Osteoblast (primary cell): ENCODE results near the gene ALDH3B1. TPM values are rescaled to one million over a fixed set of nuclear protein-coding genes. Genes with fewer than 3 reads are reported as not detected.

Experiments used
- DNase-seq: peaks from one replicate; pipeline ENCODE4 v3.0.0; 2011; ENCODE audit warnings: low spot score, mixed read lengths; ENCODE audit not compliant: insufficient read length; ENCODE audit errors: missing footprints
- H2AFZ ChIP-seq: 2 replicates; pipeline ENCODE4 v1.6.0; 2011; ENCODE audit warnings: mild to moderate bottlenecking, low read length
- H3K27ac ChIP-seq: 2 replicates; pipeline ENCODE4 v1.5.1; 2011; ENCODE audit warnings: mild to moderate bottlenecking, low read depth, low read length, moderate library complexity
- H3K27me3 ChIP-seq: 2 replicates; pipeline ENCODE4 v1.6.0; 2012; ENCODE audit warnings: mild to moderate bottlenecking, control low read depth, inconsistent platforms, low read length, moderate library complexity; ENCODE audit not compliant: insufficient read depth
- H3K36me3 ChIP-seq: 2 replicates; pipeline ENCODE4 v1.5.1; 2011; ENCODE audit warnings: mild to moderate bottlenecking, low read length, control low read depth, moderate library complexity; ENCODE audit not compliant: insufficient read depth
- H3K4me1 ChIP-seq: 2 replicates; pipeline ENCODE4 v1.5.1; 2011; ENCODE audit warnings: mild to moderate bottlenecking, low read length, control low read depth, moderate library complexity; ENCODE audit not compliant: insufficient read depth
- H3K4me2 ChIP-seq: 2 replicates; pipeline ENCODE4 v1.6.0; 2011; ENCODE audit warnings: mild to moderate bottlenecking, low read length; ENCODE audit not compliant: insufficient read depth
- H3K4me3 ChIP-seq: fragments of 200-600 bp; sonication (generic); 3 replicates; pipeline ENCODE4 v1.5.1; 2012; ENCODE audit warnings: mild to moderate bottlenecking, low read length, inconsistent platforms; ENCODE audit not compliant: insufficient read depth
- H3K79me2 ChIP-seq: 2 replicates; pipeline ENCODE4 v1.6.0; 2012; ENCODE audit warnings: mild to moderate bottlenecking, low read length, control low read depth, inconsistent platforms; ENCODE audit not compliant: insufficient read depth
- H3K9me3 ChIP-seq: 2 replicates; pipeline ENCODE4 v1.5.1; 2011; ENCODE audit warnings: low read depth, low read length, control low read depth
- H4K20me1 ChIP-seq: 2 replicates; pipeline ENCODE4 v1.6.0; 2012; ENCODE audit warnings: mild to moderate bottlenecking, low read length, control low read depth; ENCODE audit not compliant: insufficient read depth
- total RNA-seq: library from RNA; depleted of rRNA; stranded (reverse); fragments of >200 nt; gene quantifications from 2 replicates; pipeline ENCODE4 v1.2.3, GENCODE V29; 2012
- TF ChIP-seq, protein P1 (sequence below): IDR thresholded peaks from 2 replicates; pipeline ENCODE4 v1.5.1; 2011; ENCODE audit warnings: mild to moderate bottlenecking, low read depth, low read length, moderate library complexity; ENCODE audit errors: extremely low read depth

ALDH3B1 gene
- total RNA-seq, 1 donor = 63.0 TPM

DNA sequence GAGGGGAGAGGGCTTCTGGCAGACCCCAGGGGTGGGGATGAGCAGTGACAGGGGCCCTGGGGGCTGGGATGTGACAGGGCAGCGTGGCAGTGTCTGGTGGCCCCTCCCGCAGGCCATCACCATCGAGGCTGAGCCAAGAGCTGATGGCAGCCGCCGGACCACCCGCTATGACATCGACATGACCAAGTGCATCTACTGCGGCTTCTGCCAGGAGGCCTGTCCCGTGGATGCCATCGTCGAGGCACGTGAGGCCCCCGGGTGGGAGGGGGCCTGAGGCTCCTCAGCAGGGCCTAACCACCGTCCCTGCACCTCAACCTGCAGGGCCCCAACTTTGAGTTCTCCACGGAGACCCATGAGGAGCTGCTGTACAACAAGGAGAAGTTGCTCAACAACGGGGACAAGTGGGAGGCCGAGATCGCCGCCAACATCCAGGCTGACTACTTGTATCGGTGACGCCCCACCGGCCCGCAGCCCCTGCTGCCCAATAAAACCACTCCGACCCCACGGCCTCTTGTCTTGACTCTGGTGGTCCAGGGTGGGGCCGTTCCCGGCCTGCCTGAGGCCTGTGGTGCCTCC is 26.1 kb downstream of the ALDH3B1 start:
- Histone ChIP-seq H2AFZ (no peak overlapping the region), H3K27ac (no peak overlapping the region), H3K4me2 (no peak overlapping the region), H3K4me1 (peaks cover 29% of the 10 kb centered on the region), H3K79me2 (peaks cover 56% of the 10 kb centered on the region), H3K9me3 (no peaks in the 10 kb centered on the region), H3K36me3 (peaks cover 25% of the 10 kb centered on the region), H3K27me3 (no peaks in the 10 kb centered on the region), H4K20me1 (no peaks in the 10 kb centered on the region), H3K4me3 (no peak overlapping the region)
- DNase-seq = peak; percentile 80
- TF ChIP-seq, protein P1, sequence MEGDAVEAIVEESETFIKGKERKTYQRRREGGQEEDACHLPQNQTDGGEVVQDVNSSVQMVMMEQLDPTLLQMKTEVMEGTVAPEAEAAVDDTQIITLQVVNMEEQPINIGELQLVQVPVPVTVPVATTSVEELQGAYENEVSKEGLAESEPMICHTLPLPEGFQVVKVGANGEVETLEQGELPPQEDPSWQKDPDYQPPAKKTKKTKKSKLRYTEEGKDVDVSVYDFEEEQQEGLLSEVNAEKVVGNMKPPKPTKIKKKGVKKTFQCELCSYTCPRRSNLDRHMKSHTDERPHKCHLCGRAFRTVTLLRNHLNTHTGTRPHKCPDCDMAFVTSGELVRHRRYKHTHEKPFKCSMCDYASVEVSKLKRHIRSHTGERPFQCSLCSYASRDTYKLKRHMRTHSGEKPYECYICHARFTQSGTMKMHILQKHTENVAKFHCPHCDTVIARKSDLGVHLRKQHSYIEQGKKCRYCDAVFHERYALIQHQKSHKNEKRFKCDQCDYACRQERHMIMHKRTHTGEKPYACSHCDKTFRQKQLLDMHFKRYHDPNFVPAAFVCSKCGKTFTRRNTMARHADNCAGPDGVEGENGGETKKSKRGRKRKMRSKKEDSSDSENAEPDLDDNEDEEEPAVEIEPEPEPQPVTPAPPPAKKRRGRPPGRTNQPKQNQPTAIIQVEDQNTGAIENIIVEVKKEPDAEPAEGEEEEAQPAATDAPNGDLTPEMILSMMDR = no peak

DNA sequence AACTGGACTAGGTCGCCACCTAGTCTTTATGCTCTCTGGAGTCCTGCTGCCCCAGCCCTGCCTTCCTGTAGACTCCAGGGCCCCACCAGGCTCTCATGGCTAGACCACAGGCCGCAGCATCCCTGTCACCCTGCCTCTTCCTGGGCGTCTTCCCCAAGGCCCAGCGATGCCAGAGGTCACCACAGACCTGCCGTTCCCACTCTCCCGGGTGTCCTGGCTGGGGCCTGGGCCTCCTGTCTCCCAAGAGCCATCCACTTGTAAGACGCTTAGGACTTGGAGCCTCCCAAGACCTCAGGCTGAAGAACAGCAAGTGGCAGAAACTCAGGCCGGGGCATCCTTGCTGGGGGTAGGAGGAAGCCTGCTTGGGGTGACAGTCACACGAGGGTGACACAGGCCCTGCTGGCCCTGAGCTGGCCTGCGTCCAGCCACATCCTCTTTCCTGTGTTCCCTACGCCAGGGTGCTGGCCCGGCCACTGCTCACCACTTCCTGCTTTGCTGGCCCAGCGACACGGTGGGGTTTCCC is 26.7 kb downstream of the ALDH3B1 start:
- TF ChIP-seq, protein P1 = no peak

DNA sequence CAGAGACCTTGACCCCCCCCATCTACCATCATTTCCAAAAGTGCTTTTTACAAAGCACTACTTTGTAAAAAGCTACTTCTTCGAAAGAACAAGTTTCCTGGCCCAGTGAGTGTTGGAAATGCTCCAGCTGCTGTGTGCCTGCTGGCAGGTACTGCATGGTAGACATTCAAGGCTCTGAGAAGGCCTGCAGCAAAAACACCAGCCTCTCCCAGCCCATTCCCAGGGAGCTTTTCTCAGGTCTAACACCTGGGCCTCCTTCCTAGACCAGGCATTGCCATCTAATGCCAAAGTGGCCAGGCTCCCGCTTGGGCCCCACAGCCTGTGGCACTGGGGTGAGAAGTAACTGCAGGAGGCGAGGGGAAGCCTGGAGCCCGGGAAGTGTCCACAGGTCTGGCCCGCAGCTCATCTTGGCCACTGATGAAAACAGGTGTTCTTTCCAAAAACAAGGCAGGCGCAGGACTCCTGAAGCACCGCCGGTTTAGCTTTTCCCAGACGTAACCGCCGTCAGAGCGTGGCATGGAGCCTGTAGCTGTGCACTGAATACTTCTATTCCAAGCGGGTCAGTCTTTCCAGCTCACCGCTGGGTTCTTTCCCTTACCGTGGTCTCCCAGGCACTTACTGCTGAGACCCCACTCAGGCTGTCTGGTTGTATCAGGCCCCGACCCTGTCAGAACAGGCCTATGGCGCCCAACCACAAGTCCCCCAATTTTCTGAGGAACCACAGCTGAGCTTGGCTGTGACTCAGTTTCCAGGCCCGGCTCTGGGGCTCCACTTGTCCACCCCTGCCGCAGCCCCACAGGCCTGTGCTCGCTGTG is 27.5 kb downstream of the ALDH3B1 start:
- Histone ChIP-seq H3K79me2 (peaks cover 49% of the 10 kb centered on the region), H3K4me3 (no peak overlapping the region), H3K27me3 (no peaks in the 10 kb centered on the region), H3K4me2 (no peak overlapping the region), H3K27ac (peak overlapping the region; percentile 73), H3K4me1 (peaks cover 21% of the 10 kb centered on the region), H4K20me1 (no peaks in the 10 kb centered on the region), H3K36me3 (peaks cover 22% of the 10 kb centered on the region), H2AFZ (no peak overlapping the region), H3K9me3 (no peaks in the 10 kb centered on the region)
- TF ChIP-seq, protein P1 = no peak
- DNase-seq = peak; percentile 76

More for the DNA sequence above, 26.7 kb downstream of the ALDH3B1 start:
- Histone ChIP-seq H3K4me3 (no peak overlapping the region), H2AFZ (no peak overlapping the region), H3K27me3 (no peaks in the 10 kb centered on the region), H3K79me2 (peaks cover 56% of the 10 kb centered on the region), H3K27ac (no peak overlapping the region), H3K4me1 (peaks cover 24% of the 10 kb centered on the region), H3K9me3 (no peaks in the 10 kb centered on the region), H4K20me1 (no peaks in the 10 kb centered on the region), H3K36me3 (peaks cover 26% of the 10 kb centered on the region), H3K4me2 (no peak overlapping the region)
- DNase-seq = peak; percentile 84

DNA sequence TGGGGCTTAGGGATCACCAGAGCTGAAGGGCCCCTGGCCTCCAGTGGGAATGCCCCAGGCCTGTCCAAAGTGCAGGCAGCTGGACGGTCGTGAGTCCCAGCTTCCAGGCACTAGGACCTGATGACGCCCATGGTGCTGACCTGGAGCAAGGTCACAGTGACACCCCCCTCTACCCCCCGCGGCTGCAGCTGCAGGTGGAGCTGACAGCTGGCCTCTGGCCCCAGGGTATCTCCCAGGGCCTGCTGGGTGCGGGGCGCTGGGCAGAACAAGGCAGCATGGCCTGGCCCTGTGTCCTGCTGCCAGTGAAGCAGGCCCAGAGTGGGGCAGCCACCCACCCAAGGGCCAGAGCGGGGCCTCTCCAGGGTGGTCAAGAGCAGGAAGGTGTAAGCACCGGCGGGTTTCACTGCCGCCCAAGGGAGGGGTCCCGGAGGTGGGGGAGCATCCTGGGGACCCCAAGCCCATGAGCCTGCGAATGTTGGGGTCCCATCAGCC is 28.1 kb downstream of the ALDH3B1 start:
- H3K9me3 ChIP-seq = no peaks in the 10 kb centered on the region
- H2AFZ ChIP-seq = peak overlapping the region; percentile 76

More for the DNA sequence above, 28.1 kb downstream of the ALDH3B1 start:
- peak; percentile 93 for DNase-seq
- peak overlapping the region; percentile 87 for H3K4me2 ChIP-seq
- peak overlapping the region; percentile 73 for H3K27ac ChIP-seq
- peaks cover 44% of the 10 kb centered on the region for H3K79me2 ChIP-seq
- no peaks in the 10 kb centered on the region for H4K20me1 ChIP-seq
- no peaks in the 10 kb centered on the region for H3K27me3 ChIP-seq
- H3K4me3 ChIP-seq = peak overlapping the region; percentile 86
- TF ChIP-seq, protein P1 = no peak
- H3K36me3 ChIP-seq = peaks cover 16% of the 10 kb centered on the region
- peaks cover 21% of the 10 kb centered on the region for H3K4me1 ChIP-seq
